HG02981 (cell line): ENCODE measurements around the gene ATAD2B.

Experiments used
- ATAC-seq: cut with Tn5 transposase; IDR thresholded peaks from one replicate; pipeline ENCODE4 v1.9.1; 2021; ENCODE audit warnings: mild to moderate bottlenecking, moderate library complexity; ENCODE audit not compliant: unreplicated experiment

ATAD2B gene

GRCh38 chr2:23838996-23839395, 87.9 kb downstream of the ATAD2B start:
- no peak for ATAC-seq

GRCh38 chr2:23838581-23838980, 88.3 kb downstream of the ATAD2B start:
- no peak for ATAC-seq

- no peak for ATAC-seq
Observed at GRCh38 chr2:23837871-23838270, 89.1 kb downstream of the ATAD2B start.

DNA sequence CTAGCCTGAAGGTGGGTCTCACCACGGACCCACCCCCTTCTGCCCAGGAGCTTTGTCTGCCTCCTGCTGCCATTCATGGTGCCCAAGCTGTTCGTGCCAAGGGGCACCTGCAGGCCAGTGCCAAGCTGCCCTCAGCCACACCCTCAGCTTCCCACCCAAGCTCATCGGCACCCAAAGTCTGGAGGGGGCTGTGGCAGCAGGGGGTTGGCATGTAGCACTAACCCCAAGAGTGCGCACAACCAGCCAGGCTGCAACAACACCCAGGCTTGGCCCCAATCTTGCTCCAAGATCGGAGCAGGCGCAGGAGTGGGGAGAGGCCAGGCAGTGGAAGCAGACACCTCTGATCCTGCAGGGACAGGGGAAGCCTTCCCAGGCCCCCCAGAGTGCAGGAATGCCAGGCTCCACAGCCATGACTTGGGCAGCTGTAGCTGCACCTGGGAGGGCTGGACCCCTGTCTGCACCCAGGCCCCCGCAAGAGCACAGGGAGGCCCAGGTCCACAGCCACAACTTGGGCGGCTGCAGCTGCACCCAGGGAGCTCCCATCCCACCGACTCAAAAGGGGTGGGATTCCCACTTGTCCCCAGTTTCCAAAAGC, 89.9 kb downstream of the ATAD2B start:
- no peak for ATAC-seq

DNA sequence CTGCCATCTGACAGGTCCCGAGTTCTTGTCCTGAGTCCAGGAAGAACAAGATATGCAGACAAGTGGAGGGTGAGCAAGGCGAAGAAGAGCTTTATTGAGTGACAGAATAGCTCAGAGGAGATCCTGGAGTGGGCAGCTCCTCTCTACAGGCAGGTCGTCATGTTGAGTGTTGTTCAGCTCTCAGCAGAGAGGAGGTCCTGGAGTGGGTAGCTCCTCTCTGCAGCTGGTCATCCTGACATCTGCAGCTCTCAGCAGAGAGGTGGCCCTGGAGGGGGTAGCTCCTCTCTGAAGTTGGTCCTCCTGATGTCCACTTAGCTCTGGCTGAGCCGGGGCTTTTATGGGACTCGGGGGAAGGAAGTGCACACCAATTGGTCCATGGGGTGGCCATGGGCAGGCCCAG, 90.4 kb downstream of the ATAD2B start:
- ATAC-seq = no peak

DNA sequence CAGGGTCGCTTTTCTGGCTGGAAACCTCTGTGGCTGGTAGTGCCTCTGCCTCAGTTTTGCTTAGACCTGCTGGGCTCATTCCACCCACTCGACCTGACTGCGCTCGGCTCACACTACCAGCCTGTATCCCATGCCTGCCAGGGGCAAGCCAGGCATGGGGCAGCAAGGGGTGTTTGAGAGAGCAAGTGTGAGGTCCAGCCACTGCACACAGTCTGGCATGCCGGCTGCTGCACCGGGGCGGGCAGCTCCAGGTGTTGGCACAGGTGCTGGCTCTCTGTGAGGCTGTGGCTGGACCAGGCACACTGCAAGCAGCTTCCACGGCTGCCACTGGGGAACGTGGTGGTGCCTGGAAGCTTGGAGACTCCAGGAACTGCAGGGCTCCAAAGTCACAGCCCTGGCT, 90.9 kb downstream of the ATAD2B start:
- ATAC-seq = no peak

- ATAC-seq = no peak
Observed at GRCh38 chr2:23835423-23835822, 91.5 kb downstream of the ATAD2B start.

DNA sequence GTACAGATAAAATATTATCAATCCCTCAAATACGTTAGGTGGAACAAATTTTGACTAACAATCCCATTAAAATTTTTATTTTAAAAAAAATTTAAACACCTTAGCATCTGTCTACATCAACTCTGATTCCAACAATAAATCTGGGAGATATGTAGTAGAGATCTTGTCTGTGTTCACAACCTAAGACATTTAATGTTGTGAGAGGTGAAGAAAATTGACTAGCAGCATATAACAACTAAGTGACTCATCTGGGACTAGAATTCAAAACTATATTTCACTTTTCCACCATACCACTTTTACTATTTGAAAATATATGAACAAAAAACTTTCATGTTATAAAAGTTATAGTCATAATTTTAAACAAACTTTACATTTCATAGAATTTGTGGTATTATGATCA, 97.9 kb downstream of the ATAD2B start:
- no peak for ATAC-seq

DNA sequence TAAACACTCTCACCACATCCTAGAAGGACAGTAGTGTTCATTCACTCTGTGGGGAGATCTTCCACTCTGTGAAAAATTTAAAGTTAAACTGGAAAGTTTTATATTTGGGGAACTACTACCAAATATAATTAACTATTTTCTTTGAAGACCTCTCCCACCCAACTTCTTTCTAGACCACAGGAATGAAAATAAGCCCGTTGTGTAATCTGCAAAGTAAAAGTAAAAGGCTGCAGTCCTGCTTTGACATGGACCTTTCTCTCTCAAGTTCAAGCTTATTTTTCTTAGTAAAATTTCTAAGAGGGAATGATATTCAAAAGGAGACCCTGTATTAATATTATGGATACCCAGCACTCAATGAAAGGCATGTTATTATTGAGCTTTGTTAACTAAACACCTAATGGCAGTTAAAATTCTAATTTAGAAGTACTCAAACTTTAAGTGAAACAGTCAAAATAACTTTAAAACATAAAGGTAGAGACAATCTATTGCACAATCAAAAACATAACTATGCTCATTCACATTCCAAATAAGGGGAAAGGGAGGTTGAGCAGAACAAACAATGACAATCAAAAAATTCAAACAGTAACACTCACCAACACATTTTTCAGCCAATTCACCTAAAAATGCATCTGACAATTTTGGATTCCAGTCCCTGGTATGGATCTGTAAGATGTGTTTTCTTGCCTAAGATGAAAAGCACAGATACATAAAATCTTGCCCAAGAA, 98.5 kb downstream of the ATAD2B start:
- no peak for ATAC-seq

GRCh38 chr2:23827287-23827686, 99.6 kb downstream of the ATAD2B start:
- no peak for ATAC-seq

DNA sequence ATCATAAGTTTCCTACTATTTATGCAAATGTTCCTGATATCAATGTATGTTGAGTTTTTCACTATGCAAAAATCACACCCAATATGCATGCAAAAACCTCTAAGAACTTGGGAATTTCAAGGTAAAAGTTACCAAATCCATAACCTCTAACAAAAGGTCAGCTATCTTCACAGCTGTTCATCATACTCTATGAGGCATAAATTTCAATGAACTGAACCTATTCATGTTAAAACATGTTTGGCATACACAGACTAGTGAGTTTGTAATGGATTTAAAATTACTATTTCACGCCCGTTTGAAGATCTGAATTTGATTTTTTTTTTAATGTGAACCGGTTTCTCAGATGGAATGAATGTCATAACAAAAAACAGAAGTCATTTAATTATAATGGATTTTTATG, 100.2 kb downstream of the ATAD2B start:
- no peak for ATAC-seq

- no peak for ATAC-seq
Observed at GRCh38 chr2:23826040-23826439, 100.9 kb downstream of the ATAD2B start.

DNA sequence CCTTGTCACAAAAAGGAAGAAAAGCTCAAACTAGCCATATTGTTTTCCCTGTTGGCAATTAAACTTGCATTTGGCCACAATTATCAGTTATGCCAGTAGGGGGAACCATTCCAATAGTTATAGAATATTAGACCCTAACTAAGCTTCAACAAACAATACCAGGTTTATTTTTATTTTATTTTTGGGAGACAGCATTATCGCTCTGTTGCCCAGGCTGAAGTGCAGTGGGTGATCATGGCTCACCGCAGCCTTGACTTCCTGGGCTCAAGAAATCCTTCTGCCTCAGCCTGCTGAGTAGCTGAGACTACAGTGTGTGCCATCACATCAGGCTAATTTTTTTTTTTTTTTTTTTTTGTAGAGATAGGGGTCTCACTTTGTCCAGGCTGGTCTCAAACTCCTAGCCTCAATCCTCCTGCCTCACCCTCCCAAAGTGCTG, 102.1 kb downstream of the ATAD2B start:
- ATAC-seq = no peak

DNA sequence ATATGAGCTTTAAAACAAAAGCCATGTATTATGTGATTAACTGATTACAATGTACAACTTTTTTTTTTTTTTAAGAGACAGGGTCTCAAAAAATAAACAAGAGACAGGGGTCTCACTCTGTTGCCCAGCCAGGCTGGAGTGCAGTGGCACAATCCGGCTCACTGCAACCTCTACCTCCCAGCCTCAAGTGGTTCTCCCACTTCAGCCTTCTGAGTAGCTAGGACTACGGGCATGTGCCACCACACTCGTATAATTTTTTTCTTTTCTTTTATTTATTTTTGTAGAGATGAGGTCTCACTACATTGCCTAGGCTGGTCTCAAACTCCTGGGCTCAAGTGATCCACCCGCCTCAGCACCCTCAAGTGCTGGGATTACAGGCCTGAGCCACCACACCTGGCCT, 103.1 kb downstream of the ATAD2B start:
- ATAC-seq = no peak

GRCh38 chr2:23814963-23815362, 112.0 kb downstream of the ATAD2B start:
- no peak for ATAC-seq

DNA sequence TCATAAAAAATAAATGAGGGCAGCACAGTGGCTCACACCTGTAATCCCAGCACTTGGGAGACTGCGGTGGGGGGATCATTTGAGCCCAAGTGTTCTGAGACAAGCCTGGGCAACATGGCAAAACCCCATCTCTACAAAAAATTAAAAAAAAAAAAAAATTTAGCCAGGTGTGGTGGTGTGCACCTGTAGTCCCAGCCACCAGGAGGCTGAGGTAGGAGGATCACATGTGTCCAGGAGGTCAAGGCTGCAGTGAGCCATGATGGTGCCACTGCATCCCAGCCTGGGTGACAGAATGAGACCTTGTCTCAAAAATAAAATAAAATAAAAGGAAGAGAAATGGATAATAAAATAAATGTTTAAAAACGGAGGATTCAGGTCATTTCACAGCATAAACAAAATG, 113.5 kb downstream of the ATAD2B start:
- ATAC-seq = no peak

DNA sequence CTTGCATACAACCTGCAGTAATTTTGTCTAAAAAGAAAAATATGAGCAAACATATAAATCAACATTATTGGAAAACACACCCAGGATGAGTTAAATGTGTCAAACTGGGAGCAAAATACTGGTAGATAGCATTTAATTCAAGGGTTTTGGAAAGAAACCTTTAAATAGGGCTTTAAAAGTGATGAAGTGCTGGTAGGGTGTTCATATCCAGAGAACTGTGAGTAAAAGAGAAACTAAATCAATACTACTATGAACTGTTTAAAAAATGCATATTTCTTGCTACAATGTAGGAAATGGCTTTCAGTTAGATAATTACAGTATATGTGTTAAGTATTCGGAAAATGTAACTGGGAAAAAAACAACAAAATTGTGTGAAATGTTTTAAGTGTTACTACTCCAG, 117.8 kb downstream of the ATAD2B start:
- ATAC-seq = no peak

- ATAC-seq = no peak
Observed at GRCh38 chr2:23806665-23807249, 120.2 kb downstream of the ATAD2B start.

GRCh38 chr2:23806201-23806600, 120.7 kb downstream of the ATAD2B start:
- no peak for ATAC-seq

DNA sequence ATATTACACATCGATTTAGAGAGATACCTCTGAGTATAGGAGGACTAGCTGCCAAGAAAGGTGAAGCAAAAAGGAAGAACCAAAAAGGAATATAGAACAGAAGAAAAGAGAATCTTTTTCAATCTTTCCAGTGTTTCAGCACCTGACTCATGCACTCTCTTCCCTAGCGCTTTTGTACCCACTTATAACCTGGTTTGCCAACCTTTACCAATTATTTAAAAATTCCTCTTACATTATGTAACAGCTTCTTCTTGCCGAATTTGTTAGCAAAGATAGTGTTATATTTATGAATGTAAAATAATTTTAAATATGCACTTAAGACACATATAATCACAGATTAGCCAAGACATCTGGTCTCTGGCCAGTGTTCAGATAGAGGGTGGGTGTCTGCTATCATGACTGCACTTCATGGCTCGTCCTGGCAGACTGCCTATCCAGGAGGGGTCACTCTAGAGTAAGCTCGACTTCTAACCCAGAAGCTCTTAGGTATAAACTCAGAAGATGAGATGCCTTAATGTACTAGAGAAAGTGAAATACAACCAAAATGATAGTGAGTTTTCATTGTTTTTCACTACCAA, 122.9 kb downstream of the ATAD2B start:
- ATAC-seq = no peak

- ATAC-seq = no peak
Observed at GRCh38 chr2:23803264-23803964, 123.5 kb downstream of the ATAD2B start.
